Islet of Langerhans (tissue), 1 donor: ENCODE data around the gene CD2.

ENCODE experiments used
- FAIRE-seq: peaks from one replicate; lab custom pipeline; 2011; peaks lifted over from hg19 to GRCh38; lab: Jason Lieb, UNC

Gene CD2

DNA sequence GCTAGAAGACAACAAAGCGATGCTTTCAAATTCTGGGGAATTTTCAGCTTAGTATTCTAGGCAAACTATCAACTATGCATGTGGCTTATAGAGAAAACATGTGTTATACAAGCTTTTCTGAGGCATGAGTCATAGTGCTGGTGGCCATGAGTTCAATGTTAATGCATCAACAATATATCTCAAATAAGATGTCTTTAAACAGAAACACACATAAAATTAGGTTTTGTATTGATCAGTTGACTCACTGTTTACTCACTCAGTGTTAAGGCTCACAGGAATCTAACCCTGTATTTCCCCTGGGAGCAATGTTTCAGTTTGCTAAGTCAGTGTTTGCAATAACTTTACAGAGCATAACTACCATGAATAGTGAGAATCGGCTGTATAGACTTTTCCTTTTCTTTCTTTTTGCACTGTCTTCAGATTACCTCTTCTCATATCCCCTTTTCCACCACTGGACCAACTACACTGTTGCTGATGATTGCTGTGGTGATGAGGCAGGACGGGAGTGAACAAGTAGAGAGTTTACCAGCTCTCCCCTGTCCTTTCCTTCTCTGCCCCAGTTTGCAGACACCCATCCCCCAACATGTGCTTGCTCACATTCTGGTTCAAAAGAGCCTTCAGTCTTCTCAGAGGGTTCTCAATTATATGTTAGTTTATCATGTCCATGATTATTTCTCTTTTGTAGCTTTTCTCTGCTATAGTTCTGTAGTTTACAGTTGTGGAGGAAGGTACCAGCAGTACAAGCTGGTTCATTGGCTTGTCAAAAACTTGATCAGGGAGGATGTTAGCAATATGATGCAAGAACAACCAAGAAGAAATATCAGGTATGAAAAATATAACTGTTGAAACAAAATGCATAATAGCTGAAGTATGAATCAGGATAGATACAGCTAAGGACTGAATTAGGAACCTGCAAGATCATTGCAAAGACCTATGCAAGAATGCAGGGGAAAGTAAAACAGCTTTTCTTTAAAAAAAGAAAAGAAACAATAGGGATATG is 23.9 kb downstream of the CD2 start:
- no peak for FAIRE-seq

DNA sequence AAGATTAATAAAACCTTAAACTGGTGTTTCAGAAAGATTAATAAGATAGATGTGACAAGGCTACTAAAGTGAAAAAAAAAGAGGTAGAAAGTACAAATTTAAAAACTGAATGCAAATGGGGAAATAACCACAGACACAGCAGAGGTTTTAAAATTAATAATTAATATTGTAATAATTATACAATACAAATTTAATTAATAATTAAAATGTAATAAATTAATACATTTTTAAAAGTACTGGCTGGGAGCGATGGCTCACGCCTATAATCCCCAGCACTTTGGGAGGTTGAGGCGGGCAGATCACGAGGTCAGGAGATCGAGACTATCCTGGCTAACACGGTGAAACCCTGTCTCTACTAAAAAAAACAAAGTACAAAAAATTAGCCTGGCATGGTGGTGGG is 26.8 kb downstream of the CD2 start:
- FAIRE-seq: no peak

DNA sequence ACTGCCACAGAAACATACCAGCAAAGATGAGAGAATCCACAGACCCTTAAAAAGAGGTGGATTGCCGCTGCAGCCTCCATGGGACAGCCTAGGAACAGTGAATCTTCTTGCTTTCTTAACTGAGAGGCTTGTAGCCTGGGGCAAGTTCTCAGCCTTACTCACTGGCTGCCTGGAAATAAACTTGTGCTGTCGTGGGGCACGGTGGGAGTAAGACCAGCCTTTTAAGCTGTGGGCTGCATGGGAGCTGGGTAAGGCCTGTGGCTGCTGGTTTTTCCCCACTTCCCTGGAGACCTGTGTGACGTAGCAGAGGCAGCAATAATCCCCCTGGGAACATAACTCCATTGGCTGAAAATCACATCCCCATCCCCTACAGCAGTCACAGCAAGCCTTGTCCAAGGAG is 30.8 kb downstream of the CD2 start:
- no peak for FAIRE-seq

DNA sequence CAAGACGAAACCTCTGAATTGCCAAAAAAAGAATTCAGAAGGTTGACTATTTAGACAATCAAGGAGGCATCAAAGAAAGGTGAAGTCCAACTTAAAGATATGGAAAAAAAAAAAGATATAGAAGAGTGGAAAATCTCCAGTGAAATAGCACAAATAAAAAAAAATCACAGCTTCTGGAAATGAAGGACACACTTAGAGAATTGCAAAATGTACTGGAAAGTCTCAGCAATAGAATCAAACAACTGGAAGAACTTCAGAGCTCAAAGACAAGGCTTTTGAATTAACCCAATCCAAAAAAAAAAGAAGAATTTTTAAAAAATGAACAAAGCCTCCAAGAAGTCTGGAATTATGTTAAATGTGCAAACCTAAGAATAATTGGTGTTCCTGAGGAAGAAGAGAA is 31.8 kb downstream of the CD2 start:
- FAIRE-seq: no peak

DNA sequence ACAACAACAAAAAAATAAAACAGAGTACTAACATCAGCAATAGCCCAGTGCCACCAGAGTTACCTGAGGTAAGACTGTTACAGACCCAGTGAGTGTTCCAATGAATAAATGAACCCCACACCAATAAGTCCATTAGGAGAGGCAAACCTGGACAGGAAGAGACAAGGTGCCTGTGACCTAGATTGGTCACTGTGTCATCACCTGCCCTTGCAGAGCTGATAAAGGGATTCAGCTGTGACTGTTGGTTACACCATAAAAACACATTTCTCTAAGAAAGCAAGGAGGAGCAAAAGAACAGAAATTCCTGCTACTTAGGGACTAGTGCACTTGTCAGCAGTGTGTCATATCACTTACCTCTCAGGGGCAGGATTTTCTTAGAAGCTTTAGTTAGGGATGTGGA is 37.5 kb downstream of the CD2 start:
- no peak for FAIRE-seq

DNA sequence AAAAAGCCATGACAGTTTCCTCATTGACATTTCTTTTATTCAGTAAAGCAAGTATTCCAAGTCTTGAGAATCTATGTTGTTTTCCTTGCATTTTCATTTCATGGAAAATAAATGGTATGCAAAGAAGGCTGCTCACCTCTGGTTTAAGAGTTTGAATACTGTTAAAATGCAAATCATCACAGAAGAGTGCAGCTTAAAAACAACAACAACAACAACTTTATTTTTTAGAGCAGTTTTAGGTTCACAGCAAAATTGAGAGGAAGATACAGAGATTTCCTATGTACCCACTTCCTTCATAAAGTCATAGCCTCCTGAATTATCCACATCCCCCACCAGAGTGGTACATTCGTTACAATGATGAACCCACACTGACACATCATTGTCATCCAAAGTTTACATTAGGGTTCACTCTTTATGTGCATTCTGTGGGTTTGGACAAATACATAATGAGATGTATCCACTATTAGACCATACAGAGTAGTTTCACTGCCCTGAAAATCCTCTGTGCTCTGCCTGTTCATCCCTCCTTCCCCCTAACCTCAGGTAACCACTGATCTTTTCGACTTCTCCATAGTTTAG is 39.2 kb downstream of the CD2 start:
- no peak for FAIRE-seq

DNA sequence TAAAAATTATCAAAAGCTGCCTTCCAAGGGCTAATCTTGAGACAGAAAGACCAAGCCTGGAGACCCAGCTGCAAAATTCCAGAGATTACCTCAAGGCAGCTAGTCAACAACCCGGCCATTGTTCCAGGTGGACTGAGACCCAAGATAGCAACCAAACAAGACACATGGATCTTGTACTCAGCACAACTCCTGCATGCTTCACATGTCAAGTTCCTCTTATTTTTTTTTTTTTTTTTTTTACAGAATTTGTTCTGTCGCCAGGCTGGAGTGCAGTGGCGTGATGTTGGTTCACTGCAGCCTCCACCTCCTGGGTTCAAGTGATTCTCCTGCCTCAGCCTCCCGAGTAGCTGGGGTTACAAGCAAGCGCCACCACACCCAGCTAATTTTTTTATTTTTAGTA is 40.1 kb downstream of the CD2 start:
- FAIRE-seq: no peak

DNA sequence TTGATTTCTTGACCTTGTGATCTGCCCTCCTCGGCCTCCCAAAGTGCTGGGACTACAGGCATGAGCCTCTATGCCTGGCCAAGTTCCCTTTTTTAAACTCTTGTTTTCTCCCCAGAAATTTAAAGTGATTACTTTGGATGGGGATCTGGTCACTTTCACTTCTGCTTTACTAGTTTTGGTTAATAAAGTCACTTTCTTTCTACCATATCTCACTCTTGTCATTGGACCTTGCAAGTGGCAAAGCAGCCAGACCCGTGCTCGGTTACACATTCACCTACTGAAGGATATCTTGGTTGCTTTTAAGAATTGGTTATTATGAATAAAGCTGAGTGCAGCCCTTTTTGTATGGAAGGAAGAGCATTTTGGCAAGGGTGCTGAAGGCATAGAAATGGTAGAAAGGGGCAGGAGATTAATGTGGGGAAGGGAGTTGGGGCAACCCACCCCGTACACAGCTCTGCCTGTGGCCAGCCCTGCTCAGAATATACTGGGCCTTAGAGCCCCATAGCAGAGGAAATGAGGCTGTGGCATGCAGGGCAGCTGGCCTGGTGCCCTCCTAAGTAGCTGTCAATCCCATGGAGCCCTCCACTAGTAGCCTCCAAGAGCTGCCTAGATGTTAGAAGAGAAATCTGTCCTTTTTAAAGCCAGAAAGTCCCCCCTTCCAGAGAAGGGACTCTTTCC is 40.7 kb downstream of the CD2 start:
- FAIRE-seq: no peak

DNA sequence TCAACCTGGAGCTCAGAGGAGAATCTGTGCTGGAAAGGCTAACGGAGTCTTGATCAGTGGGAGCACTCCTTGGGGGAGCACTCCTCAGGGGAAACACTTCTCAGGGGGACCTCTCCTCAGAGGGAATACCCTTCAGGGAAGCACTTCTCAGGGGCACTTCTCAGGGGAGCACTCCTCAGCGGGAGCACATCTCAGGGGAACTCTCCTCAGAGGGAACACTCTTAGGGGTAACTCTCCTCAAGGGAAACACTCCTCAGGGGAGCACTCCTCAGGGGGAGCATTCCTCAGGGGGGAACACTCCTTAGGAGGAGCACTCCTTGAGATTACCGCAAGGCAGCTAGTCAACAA is 41.2 kb downstream of the CD2 start:
- no peak for FAIRE-seq

DNA sequence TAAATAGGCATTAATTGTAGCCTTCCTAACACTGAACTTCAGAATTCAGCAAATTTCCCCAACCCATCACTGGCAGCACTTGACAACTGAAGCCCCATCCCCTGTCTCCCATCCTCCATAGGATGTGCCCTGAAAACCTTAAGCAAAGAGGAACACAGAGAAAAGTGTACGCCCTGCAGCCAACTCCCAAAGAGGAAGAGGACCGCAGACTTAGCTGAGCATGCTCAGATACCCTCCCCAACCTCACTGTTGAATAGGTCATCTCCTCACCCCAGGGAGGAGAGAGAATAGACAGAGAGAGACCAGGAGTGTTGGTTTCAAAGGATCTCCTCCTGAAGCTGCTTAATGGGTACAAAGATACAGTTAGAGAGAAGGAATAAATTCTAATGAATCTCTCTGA is 50.5 kb downstream of the CD2 start:
- no peak for FAIRE-seq

DNA sequence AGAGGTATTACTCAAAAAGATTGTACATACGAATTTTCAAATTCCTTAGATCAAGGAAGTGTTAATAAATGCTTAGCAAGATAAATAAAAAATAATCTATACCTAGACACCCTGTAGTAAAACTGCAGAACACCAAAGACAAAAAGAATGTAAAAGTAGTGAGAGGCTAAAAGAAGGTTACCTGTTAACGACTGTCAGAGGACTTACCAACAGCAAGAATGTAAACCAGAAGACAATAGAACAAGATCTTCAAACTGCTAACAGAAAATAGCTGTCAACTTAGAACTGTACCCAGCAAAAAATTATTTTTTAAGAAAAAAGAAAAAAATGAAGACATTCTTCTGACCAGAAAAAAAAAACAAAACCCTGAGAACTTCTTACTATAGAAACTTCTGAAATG is 51.2 kb downstream of the CD2 start:
- FAIRE-seq: no peak

DNA sequence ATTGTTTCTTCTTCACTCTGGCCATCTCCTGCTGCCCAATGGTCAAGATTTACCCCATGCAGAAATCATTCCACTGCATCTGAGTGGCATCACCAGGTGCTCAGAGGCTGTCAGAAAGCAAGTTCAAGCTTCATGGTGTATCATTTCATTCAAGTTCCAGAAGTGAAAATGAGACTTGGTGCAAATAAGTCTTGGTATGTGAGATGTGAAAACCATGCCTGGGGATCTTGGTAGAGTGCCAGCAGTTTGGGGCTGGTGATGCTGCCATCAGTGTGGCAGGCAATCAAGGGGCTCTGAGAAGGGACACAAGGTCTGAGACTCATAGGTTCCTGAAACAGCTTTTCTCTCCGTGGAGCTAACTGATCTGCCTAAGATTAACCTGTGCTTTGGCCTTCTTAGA is 52.0 kb downstream of the CD2 start:
- no peak for FAIRE-seq

DNA sequence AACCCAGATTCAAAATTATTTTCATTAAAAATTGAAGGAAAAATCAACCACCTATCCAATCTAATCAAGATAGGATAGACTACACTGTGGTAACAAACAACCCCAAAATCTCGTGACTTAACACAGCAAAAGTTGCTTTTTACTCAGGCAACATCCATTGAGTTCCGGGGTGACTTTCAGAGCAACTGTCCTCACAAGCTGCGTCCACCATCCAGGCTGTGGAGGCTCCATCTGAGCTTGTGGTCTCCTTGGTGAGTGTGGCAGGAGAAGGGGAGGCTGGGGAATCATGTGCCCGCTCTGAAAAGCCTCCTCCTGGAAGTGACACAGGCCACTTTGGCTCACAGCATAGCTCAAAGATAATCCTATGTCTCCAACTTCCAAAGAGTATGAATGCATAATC is 52.4 kb downstream of the CD2 start:
- FAIRE-seq: no peak

DNA sequence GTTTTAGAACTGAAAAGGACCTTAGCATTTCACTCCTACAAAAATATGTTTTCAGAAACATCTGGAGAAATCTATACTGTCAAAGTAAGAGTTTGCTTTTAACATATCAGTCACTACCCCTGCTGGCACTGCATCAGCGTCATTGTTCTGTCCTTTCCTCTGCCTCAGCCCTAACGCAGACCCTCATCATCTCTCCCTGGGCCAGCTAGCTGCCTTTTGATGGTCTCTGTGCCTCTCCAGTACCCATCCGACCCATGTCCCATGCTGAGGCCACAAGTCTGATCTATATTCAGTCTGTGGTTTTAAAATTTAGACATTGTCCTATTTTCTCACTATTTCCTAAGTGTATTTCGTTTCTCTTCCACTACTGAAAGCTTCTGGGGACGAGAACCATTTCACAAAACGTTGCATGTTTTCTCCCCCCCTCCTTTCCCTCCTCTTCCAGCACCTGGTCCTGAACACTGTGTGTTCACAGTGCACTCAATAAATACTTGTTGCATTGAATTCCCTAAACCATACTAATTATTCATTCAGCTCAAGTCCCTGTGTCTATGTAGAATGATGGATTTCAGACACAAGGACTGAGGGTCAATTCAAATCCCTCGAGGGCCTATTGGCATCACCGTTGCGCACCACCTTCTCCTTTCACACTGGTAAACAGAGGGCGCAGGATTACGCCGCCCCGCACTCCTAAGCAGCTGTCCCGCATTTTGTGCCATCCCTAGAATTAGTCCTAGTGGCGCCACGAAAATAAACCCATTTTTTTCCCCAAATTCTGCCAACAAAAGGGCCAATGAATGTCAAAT is 53.4 kb downstream of the CD2 start:
- no peak for FAIRE-seq

DNA sequence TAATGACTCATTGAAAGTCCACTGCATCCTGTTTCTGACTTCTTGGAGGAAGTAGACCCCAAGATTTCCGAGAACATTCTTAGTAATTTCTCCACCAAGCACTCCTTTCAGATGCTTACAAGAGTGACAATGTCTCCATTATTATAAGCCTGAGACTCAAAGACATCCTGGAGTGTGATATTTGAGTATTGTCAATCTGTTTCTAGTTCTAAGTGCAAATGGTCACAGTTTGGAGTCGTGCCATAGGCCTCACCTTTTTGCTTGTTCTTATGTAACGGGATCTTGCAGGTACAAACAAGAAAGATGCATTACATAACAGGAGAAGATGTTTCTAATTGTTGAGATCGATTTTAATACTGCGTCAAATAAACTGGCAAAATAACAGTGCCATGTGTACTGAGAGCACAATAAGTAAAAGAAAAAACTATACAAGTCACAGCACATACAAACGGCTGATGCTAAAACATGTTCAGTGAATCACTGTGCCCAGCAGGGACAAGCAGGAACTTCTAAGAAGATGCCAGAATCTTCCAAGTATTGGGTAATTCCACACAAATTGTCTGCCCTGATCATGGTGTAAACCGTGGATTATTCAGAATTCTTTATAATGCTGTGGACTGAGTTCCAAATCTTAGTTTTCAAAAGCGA is 54.1 kb downstream of the CD2 start:
- no peak for FAIRE-seq

DNA sequence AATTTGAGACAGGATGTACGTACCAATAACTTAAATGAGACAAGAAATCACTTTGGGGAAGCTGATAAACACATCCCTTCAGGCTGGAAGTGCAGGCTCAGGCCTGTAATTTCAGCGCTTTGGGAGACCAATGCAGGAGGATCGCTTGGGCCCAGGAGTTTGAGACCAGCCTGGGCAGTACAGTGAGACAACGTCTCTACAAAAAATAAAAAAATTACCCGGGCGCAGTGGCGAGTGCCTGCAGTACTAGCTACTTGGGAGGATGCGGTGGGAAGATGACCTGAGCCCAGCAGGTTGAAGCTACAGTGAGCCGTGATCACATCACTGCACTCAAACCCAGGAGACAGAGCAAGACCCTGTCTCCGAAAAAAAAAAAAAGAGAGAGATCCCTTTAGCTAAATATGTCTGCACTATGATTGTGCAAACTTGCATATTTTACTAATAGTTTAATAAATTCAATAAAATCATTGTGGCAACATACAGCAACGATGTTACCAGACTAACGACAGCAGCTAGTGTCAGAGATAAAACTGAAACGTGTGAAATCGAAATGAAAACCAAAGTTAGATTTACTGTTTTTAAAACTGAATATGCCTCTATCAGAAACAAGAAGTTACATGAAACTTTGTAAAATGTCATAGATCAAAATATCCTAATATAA is 54.7 kb downstream of the CD2 start:
- no peak for FAIRE-seq

DNA sequence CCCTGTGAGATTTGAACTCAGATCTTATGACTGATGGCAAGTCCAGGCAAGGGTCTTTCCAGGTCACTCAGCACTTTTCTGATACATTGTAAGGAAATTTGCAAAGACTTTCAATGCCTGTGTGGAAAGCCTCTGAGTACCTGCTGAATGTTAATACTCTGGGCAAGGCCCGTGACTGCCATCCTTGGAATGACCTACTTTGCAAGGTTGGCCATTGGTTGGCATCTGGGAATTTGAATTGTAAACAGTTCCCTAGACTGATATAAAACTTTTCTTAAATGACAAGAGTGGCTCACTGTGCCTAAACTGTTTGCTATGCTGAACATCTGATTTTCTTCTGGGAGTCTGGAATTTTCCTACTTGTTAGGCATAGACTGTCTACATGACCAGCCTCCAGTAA is 57.1 kb downstream of the CD2 start:
- FAIRE-seq: no peak

DNA sequence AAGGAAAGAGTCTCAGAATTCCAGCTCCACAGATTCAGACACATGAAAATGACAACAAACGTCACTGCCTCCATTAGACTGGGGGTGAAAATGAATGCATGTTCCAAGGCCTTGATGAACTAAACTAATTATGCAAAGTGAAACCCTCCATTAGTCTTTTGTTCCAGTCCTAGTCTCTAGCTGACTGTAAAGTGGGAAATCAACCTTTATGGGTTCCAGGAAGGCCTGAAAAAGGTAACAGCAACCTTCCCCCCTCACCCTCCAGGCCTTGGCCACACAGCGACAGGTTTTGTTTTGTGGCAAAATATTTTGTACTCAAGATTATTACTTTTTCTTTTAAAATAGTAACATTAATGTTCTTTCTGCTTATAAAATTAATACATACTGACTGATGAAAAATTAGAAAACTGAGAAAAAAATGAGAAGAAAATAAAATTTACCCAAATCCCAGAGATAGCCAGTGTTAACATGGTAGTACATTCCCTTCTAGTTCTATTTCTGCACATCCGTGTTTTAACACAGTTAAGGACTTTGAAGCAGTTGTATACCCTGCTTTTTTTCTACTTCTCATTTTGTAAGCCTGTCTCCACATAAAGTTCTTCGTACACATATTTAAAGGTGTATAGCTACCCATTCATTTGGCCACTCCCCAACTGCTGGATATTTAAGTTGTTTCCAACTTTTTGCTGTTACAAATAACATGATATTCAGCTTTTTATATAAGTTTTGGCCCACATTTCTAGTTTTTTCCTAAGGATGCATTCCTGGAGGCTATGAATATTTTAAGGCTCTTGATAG is 60.9 kb downstream of the CD2 start:
- FAIRE-seq: no peak

DNA sequence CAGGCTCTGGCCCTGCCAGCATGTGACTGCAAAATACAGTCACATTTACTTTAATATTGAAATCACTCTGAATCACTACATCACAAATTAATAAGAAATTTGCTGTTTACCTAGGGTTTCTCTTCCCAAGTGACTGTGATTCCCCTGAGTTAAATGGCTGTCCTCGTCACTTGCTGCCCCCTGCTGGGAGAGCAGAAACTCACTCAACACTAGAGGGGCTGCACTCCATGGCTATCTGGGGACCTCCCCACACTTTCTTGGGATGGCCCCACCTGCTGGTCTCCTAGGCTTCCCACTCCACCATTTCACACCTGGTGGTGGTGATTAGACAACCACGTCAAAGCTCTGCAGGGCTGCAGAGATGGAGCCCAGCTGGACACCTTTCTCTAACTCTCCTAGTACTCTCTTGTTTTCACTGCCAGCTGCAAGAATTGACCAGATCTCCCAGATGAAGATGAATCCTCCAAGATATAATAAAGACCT is 63.4 kb downstream of the CD2 start:
- FAIRE-seq: no peak
